DOHH2 (cell line): ENCODE measurements around the gene CORO2B.

ENCODE experiments used
- H3F3A ChIP-seq: fragments of 200-600 bp; sonication (generic), shearing (Covaris generic); 2 replicates; pipeline ENCODE4 v1.6.0; 2016; ENCODE audit warnings: antibody characterized with exemption, mild to moderate bottlenecking; ENCODE audit not compliant: control insufficient read depth, insufficient read depth
- H3K27ac ChIP-seq: fragments of 200-600 bp; sonication (generic); 2 replicates; pipeline ENCODE4 v1.5.1; 2014; ENCODE audit warnings: low read depth, mild to moderate bottlenecking, low read length, moderate library complexity
- H3K27me3 ChIP-seq: fragments of 200-600 bp; sonication (generic); 2 replicates; pipeline ENCODE4 v1.6.1; 2014; ENCODE audit warnings: mild to moderate bottlenecking, low read length, mixed read lengths; ENCODE audit not compliant: control insufficient read depth
- H3K36me3 ChIP-seq: fragments of 200-600 bp; sonication (generic); 2 replicates; pipeline ENCODE4 v1.6.1; 2014; ENCODE audit warnings: mild to moderate bottlenecking, low read length, moderate library complexity, mixed read lengths; ENCODE audit not compliant: control insufficient read depth
- H3K4me1 ChIP-seq: fragments of 200-600 bp; sonication (generic); 2 replicates; pipeline ENCODE4 v1.6.1; 2014; ENCODE audit warnings: mild to moderate bottlenecking, low read length, mixed read lengths; ENCODE audit not compliant: control insufficient read depth
- H3K4me2 ChIP-seq: fragments of 200-600 bp; sonication (generic); 2 replicates; pipeline ENCODE4 v1.6.0; 2014; ENCODE audit warnings: mild to moderate bottlenecking, low read length, moderate library complexity
- H3K4me3 ChIP-seq: fragments of 200-600 bp; sonication (generic); 2 replicates; pipeline ENCODE4 v1.5.1; 2014; ENCODE audit warnings: mild to moderate bottlenecking, low read length, mixed read lengths
- H3K79me2 ChIP-seq: fragments of 200-600 bp; sonication (generic); 2 replicates; pipeline ENCODE4 v1.6.1; 2014; ENCODE audit warnings: mild to moderate bottlenecking, low read length, mixed read lengths; ENCODE audit not compliant: control insufficient read depth
- H3K9me2 ChIP-seq: fragments of 200-600 bp; sonication (generic); replicated peaks from 2 replicates; pipeline ENCODE4 v1.6.1; 2014; ENCODE audit warnings: mild to moderate bottlenecking, low read length, mixed read lengths; ENCODE audit not compliant: control insufficient read depth
- H3K9me3 ChIP-seq: fragments of 200-600 bp; sonication (generic); 2 replicates; pipeline ENCODE4 v1.6.1; 2014; ENCODE audit warnings: antibody characterized with exemption, low read length, mixed read lengths; ENCODE audit not compliant: control insufficient read depth, insufficient read depth
- H4K20me1 ChIP-seq: fragments of 200-600 bp; sonication (generic); 2 replicates; pipeline ENCODE4 v1.6.0; 2014; ENCODE audit warnings: low read depth, mild to moderate bottlenecking, antibody characterized with exemption, low read length, moderate library complexity; ENCODE audit not compliant: control insufficient read depth, insufficient read depth
- EZH2phosphoT487 ChIP-seq: fragments of 200-600 bp; sonication (generic); IDR thresholded peaks from 2 replicates; pipeline ENCODE4 v1.6.1; 2017; ENCODE audit warnings: borderline replicate concordance, mild to moderate bottlenecking, antibody characterized with exemption, low read length, moderate library complexity, mixed read lengths
- TF ChIP-seq, protein P1 (sequence below): fragments of 200-600 bp; sonication (generic); IDR thresholded peaks from one replicate; pipeline ENCODE4 v1.5.1; 2014; ENCODE audit warnings: antibody characterized with exemption, mild to moderate bottlenecking, low read depth, low read length; ENCODE audit not compliant: poor library complexity, severe bottlenecking

CORO2B gene

DNA sequence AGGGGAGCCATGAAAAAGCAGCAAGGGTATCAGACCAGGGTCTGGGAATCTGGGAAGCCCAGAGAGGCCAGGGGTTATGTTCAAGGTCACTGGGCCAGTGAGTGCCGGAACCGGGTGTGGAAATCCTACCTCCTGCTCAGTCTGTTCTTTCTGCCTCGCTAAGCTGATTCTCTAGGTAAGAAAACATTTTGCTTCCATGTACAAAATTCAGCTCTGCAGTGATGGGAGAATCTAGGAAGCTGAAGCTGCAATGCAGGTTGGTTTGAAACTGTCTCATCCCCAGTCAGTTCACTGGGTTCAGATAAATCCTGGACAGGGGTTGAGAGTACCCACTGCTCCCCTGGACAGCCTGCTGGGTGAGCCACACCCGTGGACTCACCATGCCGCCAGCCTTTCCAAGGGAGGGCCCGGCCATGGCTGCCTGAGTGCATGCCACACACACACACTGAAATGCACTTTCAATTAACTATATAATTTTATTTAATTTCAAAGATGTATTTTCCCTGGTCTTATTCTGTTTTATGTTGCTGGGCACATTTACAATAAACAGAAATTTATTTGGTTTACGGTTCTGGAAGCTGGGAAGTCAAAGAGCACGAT lies 108.4 kb downstream of the CORO2B start:
- Histone ChIP-seq H3F3A (no peaks in the 10 kb centered on the region), H3K27me3 (peaks cover 14% of the 10 kb centered on the region; the same call in 1 of the 2 replicates), H3K9me3 (no peaks in the 10 kb centered on the region)

GRCh38 chr15:68691705-68692104 lies 112.9 kb downstream of the CORO2B start:
- Histone ChIP-seq H3F3A (no peaks in the 10 kb centered on the region), H3K9me2 (no peaks in the 10 kb centered on the region), H3K27me3 (peaks cover 6% of the 10 kb centered on the region; the same call in 1 of the 2 replicates), H4K20me1 (no peaks in the 10 kb centered on the region; the same call in 1 of the 2 replicates), H3K79me2 (no peaks in the 10 kb centered on the region), H3K4me3 (no peak overlapping the region), H3K4me1 (no peaks in the 10 kb centered on the region), H3K4me2 (no peak overlapping the region), H3K9me3 (no peaks in the 10 kb centered on the region), H3K36me3 (no peaks in the 10 kb centered on the region), H3K27ac (no peak overlapping the region)
- TF ChIP-seq, protein P1, sequence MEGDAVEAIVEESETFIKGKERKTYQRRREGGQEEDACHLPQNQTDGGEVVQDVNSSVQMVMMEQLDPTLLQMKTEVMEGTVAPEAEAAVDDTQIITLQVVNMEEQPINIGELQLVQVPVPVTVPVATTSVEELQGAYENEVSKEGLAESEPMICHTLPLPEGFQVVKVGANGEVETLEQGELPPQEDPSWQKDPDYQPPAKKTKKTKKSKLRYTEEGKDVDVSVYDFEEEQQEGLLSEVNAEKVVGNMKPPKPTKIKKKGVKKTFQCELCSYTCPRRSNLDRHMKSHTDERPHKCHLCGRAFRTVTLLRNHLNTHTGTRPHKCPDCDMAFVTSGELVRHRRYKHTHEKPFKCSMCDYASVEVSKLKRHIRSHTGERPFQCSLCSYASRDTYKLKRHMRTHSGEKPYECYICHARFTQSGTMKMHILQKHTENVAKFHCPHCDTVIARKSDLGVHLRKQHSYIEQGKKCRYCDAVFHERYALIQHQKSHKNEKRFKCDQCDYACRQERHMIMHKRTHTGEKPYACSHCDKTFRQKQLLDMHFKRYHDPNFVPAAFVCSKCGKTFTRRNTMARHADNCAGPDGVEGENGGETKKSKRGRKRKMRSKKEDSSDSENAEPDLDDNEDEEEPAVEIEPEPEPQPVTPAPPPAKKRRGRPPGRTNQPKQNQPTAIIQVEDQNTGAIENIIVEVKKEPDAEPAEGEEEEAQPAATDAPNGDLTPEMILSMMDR = no peak
- no peak for TF ChIP-seq EZH2phosphoT487

More for the DNA sequence above, 108.4 kb downstream of the CORO2B start:
- H3K79me2 ChIP-seq = no peaks in the 10 kb centered on the region
- H3K4me2 ChIP-seq = no peak overlapping the region
- no peaks in the 10 kb centered on the region for H3K9me2 ChIP-seq
- H3K36me3 ChIP-seq = no peaks in the 10 kb centered on the region
- TF ChIP-seq, protein P1 = no peak
- TF ChIP-seq EZH2phosphoT487 = no peak
- H4K20me1 ChIP-seq = no peaks in the 10 kb centered on the region
- H3K27ac ChIP-seq = no peak overlapping the region
- no peak overlapping the region for H3K4me3 ChIP-seq
- H3K4me1 ChIP-seq = no peaks in the 10 kb centered on the region

GRCh38 chr15:68693071-68693470 lies 114.3 kb downstream of the CORO2B start:
- no peaks in the 10 kb centered on the region for H3K4me1 ChIP-seq
- no peaks in the 10 kb centered on the region for H3K79me2 ChIP-seq
- no peaks in the 10 kb centered on the region for H3F3A ChIP-seq
- H3K9me3 ChIP-seq = no peaks in the 10 kb centered on the region
- H3K4me2 ChIP-seq = no peak overlapping the region
- H3K36me3 ChIP-seq = no peaks in the 10 kb centered on the region
- H3K9me2 ChIP-seq = no peaks in the 10 kb centered on the region
- no peaks in the 10 kb centered on the region; the same call in 1 of the 2 replicates for H4K20me1 ChIP-seq
- H3K27me3 ChIP-seq = peaks cover 6% of the 10 kb centered on the region; the same call in 1 of the 2 replicates
- H3K4me3 ChIP-seq = no peak overlapping the region
- TF ChIP-seq, protein P1 = no peak
- no peak overlapping the region for H3K27ac ChIP-seq
